HEK293 (cell line): ENCODE results near the gene REN.

Experiments
- CTCF ChIP-seq: fragments of 450-650 bp; formaldehyde crosslinking; IDR thresholded peaks from 2 replicates; pipeline ENCODE4 v1.5.1; 2016; ENCODE audit warnings: missing biosample characterization, missing genetic modification characterization
- TCF7L2 ChIP-seq: IDR thresholded peaks from 2 replicates; pipeline ENCODE4 v1.6.1; 2011; ENCODE audit warnings: low read depth, mild to moderate bottlenecking, inconsistent platforms, low read length, moderate library complexity, borderline replicate concordance
- TSHZ1 ChIP-seq: fragments of 450-650 bp; formaldehyde crosslinking; IDR thresholded peaks from 2 replicates; pipeline ENCODE4 v1.5.1; 2016; ENCODE audit warnings: missing biosample characterization, missing genetic modification characterization, borderline replicate concordance
- ZBTB49 ChIP-seq: fragments of 450-650 bp; formaldehyde crosslinking; IDR thresholded peaks from 2 replicates; pipeline ENCODE4 v1.5.1; 2016; ENCODE audit warnings: missing biosample characterization, missing genetic modification characterization, low read depth
- ZNF133 ChIP-seq: fragments of 450-650 bp; formaldehyde crosslinking; IDR thresholded peaks from 2 replicates; pipeline ENCODE4 v1.5.1; 2016; ENCODE audit warnings: missing biosample characterization, missing genetic modification characterization
- ZNF155 ChIP-seq: fragments of 450-650 bp; formaldehyde crosslinking; IDR thresholded peaks from 2 replicates; pipeline ENCODE4 v1.5.1; 2016; ENCODE audit warnings: missing biosample characterization, missing genetic modification characterization
- ZNF16 ChIP-seq: fragments of 450-650 bp; formaldehyde crosslinking; IDR thresholded peaks from 2 replicates; pipeline ENCODE4 v1.5.1; 2016; ENCODE audit warnings: low read depth, missing biosample characterization, missing genetic modification characterization
- ZNF311 ChIP-seq: fragments of 450-650 bp; formaldehyde crosslinking; IDR thresholded peaks from 2 replicates; pipeline ENCODE4 v1.5.1; 2017; ENCODE audit warnings: missing biosample characterization, missing genetic modification characterization, borderline replicate concordance
- ZNF76 ChIP-seq: fragments of 450-650 bp; formaldehyde crosslinking; IDR thresholded peaks from 2 replicates; pipeline ENCODE4; 2016; ENCODE audit warnings: low read depth, missing biosample characterization, missing genetic modification characterization, borderline replicate concordance

- no peak for TF ChIP-seq ZNF76
- no peak for TF ChIP-seq CTCF (tag by site-specific recombination)
- no peak for TF ChIP-seq ZNF155 (tag by site-specific recombination)
- TF ChIP-seq ZNF311: no peak
- no peak for TF ChIP-seq TCF7L2
- TF ChIP-seq ZNF16: no peak
- no peak for TF ChIP-seq ZNF133 (tag by site-specific recombination)
- no peak for TF ChIP-seq ZBTB49 (tag by site-specific recombination)
- TF ChIP-seq TSHZ1: no peak
Observed at GRCh38 chr1:204174958-204175357, 8.8 kb upstream of the REN start.
